Ramos (cell line): ENCODE measurements around the gene GRAMD1C.
"Not testable (repeated sequence)": the region's sequence is repeated elsewhere in the genome, so short reads cannot be mapped to it uniquely, and the experiment has no call there.

ENCODE experiments used
- in situ Hi-C: fragments of 300-500 bp; cut with MboI; formaldehyde crosslinking; loops from one replicate; pipeline ENCODE4 v1.14.3; 2022; ENCODE audit warnings: low sequenced_read_pairs; ENCODE audit not compliant: unreplicated experiment

Gene GRAMD1C

GRCh38 chr3:113838631-113839209, at the start of gene GRAMD1C:
Gene GRAMD1C (plus strand): TSS chr3:113838788. CDS start chr3:113838910, 122 bp downstream.
- in situ Hi-C loops, result no loop called here

GRCh38 chr3:113791381-113791780, 47.2 kb upstream of the GRAMD1C start:
- in situ Hi-C loops, result no loop called here

- in situ Hi-C loops, result no loop called here
Observed at GRCh38 chr3:113794526-113794925, 44.1 kb upstream of the GRAMD1C start.

- in situ Hi-C loops, result no loop called here
Observed at GRCh38 chr3:113795693-113796092, 42.9 kb upstream of the GRAMD1C start.

GRCh38 chr3:113802795-113803455, 35.7 kb upstream of the GRAMD1C start:
- in situ Hi-C loops, result no loop called here

- in situ Hi-C loops, result no loop called here
Observed at GRCh38 chr3:113804661-113805060, 33.9 kb upstream of the GRAMD1C start.

GRCh38 chr3:113805249-113805648, 33.3 kb upstream of the GRAMD1C start:
- in situ Hi-C loops, result no loop called here

GRCh38 chr3:113812854-113813253, 25.7 kb upstream of the GRAMD1C start:
- in situ Hi-C loops, result no loop called here

GRCh38 chr3:113819866-113820265, 18.7 kb upstream of the GRAMD1C start:
- in situ Hi-C loops, result no loop called here

- in situ Hi-C loops, result no loop called here
Observed at GRCh38 chr3:113825090-113825489, 13.5 kb upstream of the GRAMD1C start.

GRCh38 chr3:113828600-113828999, 10.0 kb upstream of the GRAMD1C start:
- in situ Hi-C loops, result no loop called here

- in situ Hi-C loops, result no loop called here
Observed at GRCh38 chr3:113829576-113830354, 8.8 kb upstream of the GRAMD1C start.

- in situ Hi-C loops, result no loop called here
Observed at GRCh38 chr3:113831103-113831355, 7.6 kb upstream of the GRAMD1C start.

GRCh38 chr3:113832477-113833164, 6.0 kb upstream of the GRAMD1C start:
- in situ Hi-C loops, result no loop called here

- in situ Hi-C loops, result no loop called here
Observed at GRCh38 chr3:113834983-113835382, 3.6 kb upstream of the GRAMD1C start.

- in situ Hi-C loops, result no loop called here
Observed at GRCh38 chr3:113839551-113839950, 963 bp downstream of the GRAMD1C start.

GRCh38 chr3:113844622-113845222, 6.1 kb downstream of the GRAMD1C start:
- in situ Hi-C loops, result no loop called here

GRCh38 chr3:113847247-113847646, 8.7 kb downstream of the GRAMD1C start:
- in situ Hi-C loops, result no loop called here

- in situ Hi-C loops, result no loop called here
Observed at GRCh38 chr3:113847664-113848461, 9.3 kb downstream of the GRAMD1C start.

- in situ Hi-C loops, result not testable (repeated sequence)
Observed at GRCh38 chr3:113849071-113849470, 10.5 kb downstream of the GRAMD1C start.
